Measurements from ENCODE around the gene TNFSF11. TPM values are rescaled to one million over a fixed set of nuclear protein-coding genes. Genes with fewer than 3 reads are reported as not detected.

Gene TNFSF11, protein sequence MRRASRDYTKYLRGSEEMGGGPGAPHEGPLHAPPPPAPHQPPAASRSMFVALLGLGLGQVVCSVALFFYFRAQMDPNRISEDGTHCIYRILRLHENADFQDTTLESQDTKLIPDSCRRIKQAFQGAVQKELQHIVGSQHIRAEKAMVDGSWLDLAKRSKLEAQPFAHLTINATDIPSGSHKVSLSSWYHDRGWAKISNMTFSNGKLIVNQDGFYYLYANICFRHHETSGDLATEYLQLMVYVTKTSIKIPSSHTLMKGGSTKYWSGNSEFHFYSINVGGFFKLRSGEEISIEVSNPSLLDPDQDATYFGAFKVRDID
- 0.90 and 2.6 TPM in 2 replicates for total RNA-seq (2014; rRNA removed; shearing (Covaris generic))

DNA sequence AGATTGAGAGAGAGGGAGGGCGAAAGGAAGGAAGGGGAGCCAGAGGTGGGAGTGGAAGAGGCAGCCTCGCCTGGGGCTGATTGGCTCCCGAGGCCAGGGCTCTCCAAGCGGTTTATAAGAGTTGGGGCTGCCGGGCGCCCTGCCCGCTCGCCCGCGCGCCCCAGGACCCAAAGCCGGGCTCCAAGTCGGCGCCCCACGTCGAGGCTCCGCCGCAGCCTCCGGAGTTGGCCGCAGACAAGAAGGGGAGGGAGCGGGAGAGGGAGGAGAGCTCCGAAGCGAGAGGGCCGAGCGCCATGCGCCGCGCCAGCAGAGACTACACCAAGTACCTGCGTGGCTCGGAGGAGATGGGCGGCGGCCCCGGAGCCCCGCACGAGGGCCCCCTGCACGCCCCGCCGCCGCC lies at the start of gene TNFSF11:
Gene TNFSF11, plus strand, starts transcription at position 142 of the 400 bp plus-strand sequence. Its CDS starts 152 bp downstream, at position 294.
- Histone ChIP-seq H3K27me3 (ENCODE audit: control insufficient read depth, insufficient read depth, low read length) (peaks cover 20% of the 10 kb centered on the region), H3K4me3 (ENCODE audit: insufficient read depth, low read depth, low read length) (peak within 1 kb of the TSS; percentile 67), H3K36me3 (replicated peaks; ENCODE audit: control insufficient read depth, insufficient read depth, low read length) (no peaks in the 10 kb centered on the region)
- peak; percentile 87 for DNase-seq

DNA sequence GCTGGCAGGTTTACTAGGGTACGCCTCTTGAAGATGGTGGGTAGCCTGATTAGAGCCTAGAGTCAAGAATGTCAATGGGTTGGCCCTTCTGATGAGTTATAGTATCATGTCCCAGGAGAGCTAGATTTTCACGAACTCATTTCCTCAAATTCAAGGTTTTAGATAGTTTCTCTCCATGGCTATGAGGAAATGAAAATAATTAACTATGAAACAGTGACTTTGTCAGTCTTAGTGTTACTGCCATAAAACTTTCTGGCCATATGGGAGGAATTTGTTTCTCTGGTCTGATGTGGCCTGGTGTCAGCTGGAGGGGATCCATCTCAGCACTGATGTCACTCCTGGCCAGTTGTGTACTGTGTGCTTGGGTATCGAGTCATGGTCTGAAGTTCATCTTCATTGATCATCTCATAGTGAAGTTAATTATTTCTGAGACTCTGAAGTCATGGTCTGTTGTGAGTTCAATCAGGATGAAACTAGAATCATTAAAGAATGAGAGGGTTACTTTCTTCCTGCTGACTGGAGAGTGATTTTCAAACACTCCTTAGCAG lies 49.4 kb upstream of the TNFSF11 start:
- Histone ChIP-seq H3K27me3 (ENCODE audit: control insufficient read depth, insufficient read depth, low read length) (no peaks in the 10 kb centered on the region), H3K4me3 (ENCODE audit: insufficient read depth, low read depth, low read length) (no peak overlapping the region), H3K36me3 (replicated peaks; ENCODE audit: control insufficient read depth, insufficient read depth, low read length) (no peaks in the 10 kb centered on the region)
- no peak for DNase-seq

DNA sequence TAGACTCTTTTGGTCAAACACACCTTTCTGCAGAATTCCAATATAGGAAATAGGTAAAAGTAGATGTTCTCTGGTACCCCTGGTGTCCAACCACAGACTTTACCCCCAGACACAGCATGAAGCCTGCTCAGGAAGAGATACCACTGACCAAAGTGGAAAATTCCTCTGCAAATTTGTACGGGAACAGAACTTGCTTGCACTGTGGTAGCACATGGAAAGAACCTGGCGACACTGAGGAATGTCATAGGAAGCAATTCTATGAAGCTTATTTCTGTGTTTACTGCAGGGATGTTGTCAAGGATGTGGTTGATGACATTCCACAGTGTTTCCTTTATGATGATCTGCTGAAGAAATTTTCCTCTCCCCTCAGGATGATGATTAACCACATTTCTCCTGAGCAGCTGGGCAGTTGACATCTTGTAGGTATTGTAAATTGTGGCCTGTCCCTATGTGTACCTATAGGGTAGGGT lies 48.9 kb upstream of the TNFSF11 start:
- Histone ChIP-seq H3K36me3 (replicated peaks; ENCODE audit: control insufficient read depth, insufficient read depth, low read length) (no peaks in the 10 kb centered on the region), H3K27me3 (ENCODE audit: control insufficient read depth, insufficient read depth, low read length) (no peaks in the 10 kb centered on the region), H3K4me3 (ENCODE audit: insufficient read depth, low read depth, low read length) (no peak overlapping the region)
- DNase-seq = no peak

DNA sequence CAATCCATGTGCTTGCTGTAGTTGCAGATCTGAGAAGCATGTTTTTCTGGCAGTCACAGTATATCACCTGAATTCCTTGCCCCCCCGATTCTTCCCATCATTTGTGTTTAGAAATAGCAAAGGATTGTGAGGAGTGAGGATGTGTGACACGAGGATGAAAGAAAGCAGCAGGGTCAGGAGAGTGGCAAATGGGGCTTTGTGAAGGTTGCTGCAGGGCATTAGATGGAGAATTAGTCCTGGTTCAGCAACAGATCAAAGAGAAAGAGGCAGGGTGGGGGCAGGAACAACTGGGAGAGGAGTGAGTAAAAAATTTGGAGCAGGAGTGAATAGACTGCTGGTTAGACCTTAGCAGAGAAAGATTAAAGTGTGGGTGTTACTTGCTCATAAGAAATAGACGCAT lies 47.7 kb upstream of the TNFSF11 start:
- no peaks in the 10 kb centered on the region for H3K36me3 ChIP-seq (replicated peaks; ENCODE audit: control insufficient read depth, insufficient read depth, low read length)
- H3K4me3 ChIP-seq (ENCODE audit: insufficient read depth, low read depth, low read length) = no peak overlapping the region
- DNase-seq = no peak

DNA sequence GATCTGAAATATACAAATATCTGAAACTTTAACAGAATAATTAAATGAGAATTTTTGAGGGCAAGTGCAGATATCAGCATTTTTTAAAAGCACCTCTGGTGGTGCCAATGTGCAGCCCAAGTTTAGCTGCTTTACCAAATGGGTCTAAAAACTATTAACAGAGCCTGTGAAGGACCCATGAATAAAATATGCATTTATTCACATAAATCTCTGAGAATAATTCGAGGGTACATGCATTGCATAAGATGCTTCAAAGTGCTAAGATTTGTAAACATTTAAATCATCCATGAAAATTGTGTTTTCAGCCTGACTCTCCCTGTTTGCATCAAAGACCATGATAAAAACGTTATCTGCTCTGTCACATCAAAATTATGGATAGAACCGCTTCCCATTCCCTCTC lies 47.1 kb upstream of the TNFSF11 start:
- Histone ChIP-seq H3K27me3 (ENCODE audit: control insufficient read depth, insufficient read depth, low read length) (no peaks in the 10 kb centered on the region), H3K4me3 (ENCODE audit: insufficient read depth, low read depth, low read length) (no peak overlapping the region), H3K36me3 (replicated peaks; ENCODE audit: control insufficient read depth, insufficient read depth, low read length) (no peaks in the 10 kb centered on the region)
- DNase-seq = no peak

More for the DNA sequence above, 47.7 kb upstream of the TNFSF11 start:
- no peaks in the 10 kb centered on the region for H3K27me3 ChIP-seq (ENCODE audit: control insufficient read depth, insufficient read depth, low read length)

DNA sequence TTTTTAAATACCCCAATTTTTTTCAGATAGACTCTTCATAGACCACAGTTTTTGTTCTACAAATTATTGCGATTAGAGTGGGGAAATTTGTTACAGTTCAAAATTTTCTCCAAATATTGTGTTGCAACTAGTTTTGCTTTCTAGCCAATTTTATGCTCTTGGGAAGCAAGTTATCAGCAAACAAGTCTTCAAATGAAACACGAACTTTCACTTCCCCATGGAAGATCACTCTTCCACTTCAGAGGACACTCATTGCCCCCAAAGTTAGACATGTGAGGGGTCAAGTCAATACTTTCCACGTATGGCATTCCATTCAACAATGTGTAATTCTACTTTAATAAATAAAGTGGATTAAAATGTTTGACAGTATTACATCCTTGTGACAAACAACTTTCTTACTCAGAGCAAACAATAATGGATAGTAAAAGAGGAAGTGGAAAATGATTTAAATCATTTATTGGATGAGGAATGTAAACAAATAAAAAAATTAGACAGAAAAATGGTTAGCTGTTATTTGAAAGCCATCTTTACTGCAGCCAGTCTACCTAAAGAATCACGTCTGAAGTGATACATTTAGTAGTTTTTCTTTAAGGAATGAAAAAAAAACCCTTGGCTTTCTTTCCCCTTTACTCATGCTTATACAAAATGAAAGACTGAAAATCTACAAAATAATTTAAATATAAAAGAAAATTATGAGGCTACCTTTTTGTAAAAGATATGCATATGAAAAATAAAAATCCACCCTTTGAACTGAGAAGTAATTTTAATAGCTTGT lies 41.2 kb upstream of the TNFSF11 start:
- Histone ChIP-seq H3K27me3 (ENCODE audit: control insufficient read depth, insufficient read depth, low read length) (no peaks in the 10 kb centered on the region), H3K4me3 (ENCODE audit: insufficient read depth, low read depth, low read length) (no peak overlapping the region), H3K36me3 (replicated peaks; ENCODE audit: control insufficient read depth, insufficient read depth, low read length) (no peaks in the 10 kb centered on the region)
- DNase-seq = no peak

DNA sequence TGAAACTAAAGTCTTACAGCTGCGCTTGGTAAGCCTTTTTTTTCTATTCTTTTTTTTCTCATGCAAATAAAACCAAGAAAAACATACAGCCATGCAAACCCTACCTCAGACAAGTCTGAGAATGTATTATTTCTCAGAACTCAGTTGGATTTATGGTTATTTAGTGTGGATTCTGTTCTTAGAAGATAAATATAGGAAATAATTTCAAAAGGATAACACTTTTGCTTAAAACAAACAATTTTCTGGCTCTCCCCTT lies 40.7 kb upstream of the TNFSF11 start:
- H3K36me3 ChIP-seq (replicated peaks; ENCODE audit: control insufficient read depth, insufficient read depth, low read length) = no peaks in the 10 kb centered on the region
- no peaks in the 10 kb centered on the region for H3K27me3 ChIP-seq (ENCODE audit: control insufficient read depth, insufficient read depth, low read length)
- no peak overlapping the region for H3K4me3 ChIP-seq (ENCODE audit: insufficient read depth, low read depth, low read length)
- no peak for DNase-seq

DNA sequence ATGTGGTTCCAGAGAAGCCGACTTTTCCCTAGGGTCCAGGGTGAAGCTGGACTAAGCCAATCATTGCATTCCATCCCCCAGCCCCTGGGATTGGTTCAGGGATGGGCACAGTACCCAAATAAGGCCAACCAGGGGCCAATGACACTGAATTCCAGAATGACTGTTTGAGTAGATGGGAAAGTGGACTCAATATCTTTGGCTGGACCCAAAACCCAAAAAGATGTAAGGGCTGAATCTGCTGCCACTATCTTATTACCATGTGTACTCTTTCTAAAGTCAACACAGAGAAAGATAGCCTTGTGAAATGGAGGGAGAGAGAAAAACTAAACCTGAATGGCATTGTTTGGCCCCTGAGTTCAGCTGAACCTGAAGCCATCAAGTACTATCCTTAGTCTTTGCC lies 39.2 kb upstream of the TNFSF11 start:
- no peak for DNase-seq
- no peak overlapping the region for H3K4me3 ChIP-seq (ENCODE audit: insufficient read depth, low read depth, low read length)
- no peaks in the 10 kb centered on the region for H3K36me3 ChIP-seq (replicated peaks; ENCODE audit: control insufficient read depth, insufficient read depth, low read length)
- H3K27me3 ChIP-seq (ENCODE audit: control insufficient read depth, insufficient read depth, low read length) = no peaks in the 10 kb centered on the region

DNA sequence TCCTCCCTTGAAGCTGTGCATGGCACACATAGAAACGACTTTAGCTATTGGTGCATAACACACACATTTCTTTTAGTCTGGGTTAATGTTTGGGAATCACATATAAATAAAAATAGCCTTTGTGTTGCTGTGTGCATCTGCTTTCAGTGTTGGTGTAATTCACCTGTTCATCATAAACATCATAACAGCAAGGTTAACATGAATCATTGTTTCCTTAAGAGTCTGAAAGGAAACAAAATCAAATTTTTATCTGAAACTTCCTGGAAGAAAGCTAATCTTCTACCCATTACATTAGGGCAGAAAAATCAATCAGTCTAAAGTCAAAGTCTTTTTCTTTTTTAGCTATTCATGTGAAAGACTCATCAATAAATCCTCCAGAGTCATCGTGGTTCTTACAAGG lies 35.0 kb upstream of the TNFSF11 start:
- Histone ChIP-seq H3K4me3 (ENCODE audit: insufficient read depth, low read depth, low read length) (no peak overlapping the region), H3K27me3 (ENCODE audit: control insufficient read depth, insufficient read depth, low read length) (no peaks in the 10 kb centered on the region), H3K36me3 (replicated peaks; ENCODE audit: control insufficient read depth, insufficient read depth, low read length) (no peaks in the 10 kb centered on the region)
- DNase-seq = no peak

DNA sequence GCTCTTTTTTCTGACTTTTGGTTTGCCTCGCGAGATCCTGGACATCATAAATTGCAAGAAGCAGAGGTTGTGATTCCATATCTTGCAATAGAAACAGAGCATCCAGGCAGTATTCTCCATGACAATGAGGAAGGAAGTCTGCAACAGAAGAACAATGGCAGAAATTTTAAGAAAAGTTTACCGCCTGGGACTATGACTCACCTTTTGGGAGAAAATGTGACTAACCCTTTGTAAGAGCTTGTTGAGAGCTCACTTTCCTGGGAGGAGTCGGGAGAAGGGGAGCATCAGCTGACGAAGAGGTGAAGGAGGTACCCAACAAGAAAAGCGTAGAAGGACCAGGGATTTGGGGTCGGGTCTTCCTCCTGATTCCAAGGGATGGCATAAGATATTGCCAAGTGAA lies 34.3 kb upstream of the TNFSF11 start:
- no peak overlapping the region for H3K4me3 ChIP-seq (ENCODE audit: insufficient read depth, low read depth, low read length)
- no peaks in the 10 kb centered on the region for H3K36me3 ChIP-seq (replicated peaks; ENCODE audit: control insufficient read depth, insufficient read depth, low read length)
- H3K27me3 ChIP-seq (ENCODE audit: control insufficient read depth, insufficient read depth, low read length) = no peaks in the 10 kb centered on the region
- no peak for DNase-seq

DNA sequence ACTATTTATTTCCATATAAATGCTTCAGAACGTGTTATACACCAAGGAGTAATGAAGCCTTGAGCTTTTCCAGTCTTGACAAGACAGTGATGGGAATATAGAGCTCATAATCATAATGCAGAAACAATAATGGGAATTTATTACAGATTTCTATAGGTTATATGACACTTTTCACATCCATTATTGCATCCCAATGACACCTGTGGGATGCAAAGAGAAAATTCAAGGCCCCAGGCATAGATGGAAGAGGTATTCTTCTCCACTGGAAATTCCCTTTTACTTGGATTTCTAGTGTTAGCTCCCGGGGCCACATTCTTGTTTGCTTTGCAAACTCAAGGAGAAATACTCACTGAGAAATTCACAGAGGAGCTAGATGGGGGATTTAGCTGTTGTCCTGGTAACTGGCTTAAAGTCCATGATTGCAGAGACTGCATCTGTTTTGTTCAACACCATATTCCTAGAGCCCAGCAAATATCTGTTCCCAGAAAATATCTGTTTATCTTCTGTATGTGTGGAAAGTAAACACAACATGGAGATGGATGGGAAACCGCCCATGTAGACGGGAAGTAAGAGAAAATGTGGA lies 30.6 kb upstream of the TNFSF11 start:
- Histone ChIP-seq H3K27me3 (ENCODE audit: control insufficient read depth, insufficient read depth, low read length) (no peaks in the 10 kb centered on the region), H3K4me3 (ENCODE audit: insufficient read depth, low read depth, low read length) (no peak overlapping the region), H3K36me3 (replicated peaks; ENCODE audit: control insufficient read depth, insufficient read depth, low read length) (no peaks in the 10 kb centered on the region)
- no peak for DNase-seq

DNA sequence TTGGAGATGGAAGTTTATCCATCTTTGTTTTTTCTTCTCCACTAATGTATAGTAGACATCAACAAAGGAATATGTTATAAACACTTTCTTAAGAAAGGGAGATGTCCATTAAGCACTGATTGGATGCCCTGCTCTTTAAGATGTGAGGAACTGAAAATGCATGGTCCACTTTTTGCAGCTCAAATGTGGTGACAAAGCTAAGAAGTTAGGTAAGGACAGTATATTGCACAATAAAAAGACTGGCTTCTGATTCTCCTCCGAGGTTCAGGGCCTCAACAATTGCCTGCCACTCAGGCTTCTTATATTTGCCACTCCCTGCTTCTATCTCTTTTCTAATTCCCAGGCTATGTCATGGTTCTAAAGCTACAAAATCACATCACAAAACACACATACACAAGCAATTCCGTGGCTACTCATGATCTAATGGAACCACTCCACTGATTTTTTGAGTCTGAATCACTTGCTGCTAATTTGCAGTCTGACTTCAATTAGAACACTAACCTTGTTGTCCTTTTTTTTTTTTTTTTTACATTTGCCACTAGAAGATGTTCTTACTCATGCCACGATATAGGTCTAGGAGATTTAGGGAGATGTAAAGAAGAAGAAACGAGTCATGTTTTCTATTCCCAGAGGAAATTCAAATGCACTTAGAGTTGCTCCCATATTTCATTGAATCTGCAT lies 29.6 kb upstream of the TNFSF11 start:
- H3K36me3 ChIP-seq (replicated peaks; ENCODE audit: control insufficient read depth, insufficient read depth, low read length) = no peaks in the 10 kb centered on the region
- no peaks in the 10 kb centered on the region for H3K27me3 ChIP-seq (ENCODE audit: control insufficient read depth, insufficient read depth, low read length)
- H3K4me3 ChIP-seq (ENCODE audit: insufficient read depth, low read depth, low read length) = no peak overlapping the region
- DNase-seq = no peak

DNA sequence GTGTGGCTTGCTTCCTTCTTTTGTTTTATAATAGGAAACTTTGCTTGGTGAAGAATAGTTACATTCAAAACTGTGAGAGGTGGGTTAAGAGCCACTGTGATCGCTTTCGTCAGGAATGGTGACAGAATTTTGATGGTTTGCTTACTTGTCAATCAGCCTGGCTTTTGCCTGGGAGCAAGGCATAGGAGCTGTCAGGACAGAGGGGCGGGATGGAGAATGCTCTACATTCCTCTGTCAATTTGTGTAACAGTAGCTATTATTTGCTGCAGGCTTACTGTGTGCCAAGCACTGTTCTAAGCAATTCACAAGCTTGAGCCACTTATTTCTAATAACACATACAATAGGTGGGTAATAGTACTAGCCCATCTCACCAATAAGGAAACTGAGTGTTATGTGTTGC lies 28.1 kb upstream of the TNFSF11 start:
- DNase-seq = no peak
- Histone ChIP-seq H3K36me3 (replicated peaks; ENCODE audit: control insufficient read depth, insufficient read depth, low read length) (no peaks in the 10 kb centered on the region), H3K4me3 (ENCODE audit: insufficient read depth, low read depth, low read length) (no peak overlapping the region), H3K27me3 (ENCODE audit: control insufficient read depth, insufficient read depth, low read length) (no peaks in the 10 kb centered on the region)

DNA sequence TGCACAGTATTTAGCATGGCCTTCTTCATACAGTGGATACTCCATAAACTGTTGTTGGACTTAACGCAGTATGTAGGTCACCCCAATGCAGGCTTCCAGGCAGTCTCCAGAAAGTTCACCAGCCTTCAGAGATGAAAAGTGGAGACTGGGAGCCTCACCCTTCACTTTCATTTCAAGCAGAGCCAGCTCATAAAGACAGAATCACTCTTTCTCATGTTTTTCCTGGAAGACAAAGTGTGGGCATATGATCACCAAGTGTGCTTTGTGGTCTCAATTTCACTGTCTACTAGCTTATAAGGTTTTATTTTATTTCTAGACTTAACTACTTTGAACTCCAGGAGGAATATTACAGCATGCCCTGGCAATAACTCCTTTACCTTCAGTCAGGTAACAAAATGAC lies 26.3 kb upstream of the TNFSF11 start:
- no peak for DNase-seq
- Histone ChIP-seq H3K27me3 (ENCODE audit: control insufficient read depth, insufficient read depth, low read length) (no peaks in the 10 kb centered on the region), H3K4me3 (ENCODE audit: insufficient read depth, low read depth, low read length) (no peak overlapping the region), H3K36me3 (replicated peaks; ENCODE audit: control insufficient read depth, insufficient read depth, low read length) (no peaks in the 10 kb centered on the region)

Data from H7 (cell line).